Activated CD4-positive, alpha-beta T cell treated with anti-CD3 and anti-CD28 coated beads for 36 hours (primary cell): Measurements from ENCODE around the gene POLR2B. TPM values are rescaled to one million over a fixed set of nuclear protein-coding genes. Genes with fewer than 3 reads are reported as not detected.

Source experiments
- ATAC-seq: fragments of 200-7000 bp; cut with Tn5 transposase; one replicate; pipeline ENCODE4 v1.10.0; 2021; ENCODE audit warnings: mild to moderate bottlenecking, moderate library complexity
- CTCF ChIA-PET: fragments of 350-600 bp; sonication (Branson Sonifier 250); formaldehyde crosslinking; loops from one replicate; lab custom pipeline; 2021; ENCODE audit warnings: antibody characterized with exemption; lab: Charles Lee
- POLR2A ChIA-PET: fragments of 350-600 bp; sonication (Branson Sonifier 250); formaldehyde crosslinking; loops from one replicate; lab custom pipeline; 2021; ENCODE audit warnings: antibody characterized with exemption, inconsistent platforms; lab: Charles Lee
- DNase-seq: peaks from one replicate; pipeline ENCODE4 v3.0.0-alpha.2; 2020
- H3K27ac Mint-ChIP-seq: one replicate; pipeline ENCODE4 v1.8.0; 2021; ENCODE audit warnings: mixed read lengths
- H3K27me3 Mint-ChIP-seq: one replicate; pipeline ENCODE4 v1.8.0; 2021; ENCODE audit warnings: mixed read lengths
- H3K36me3 Mint-ChIP-seq: one replicate; pipeline ENCODE4 v1.8.0; 2021; ENCODE audit warnings: low read depth, mixed read lengths
- H3K4me1 Mint-ChIP-seq: one replicate; pipeline ENCODE4 v1.8.0; 2021; ENCODE audit warnings: mixed read lengths
- H3K4me3 Mint-ChIP-seq: one replicate; pipeline ENCODE4 v1.8.0; 2021; ENCODE audit warnings: mild to moderate bottlenecking, moderate library complexity, mixed read lengths
- H3K9me3 Mint-ChIP-seq: one replicate; pipeline ENCODE4 v1.8.0; 2021; ENCODE audit warnings: low read depth, mixed read lengths
- intact Hi-C, 2 experiments: fragments of 100-400 bp; cut with DNase I in 1 of 2; cut with micrococcal nuclease in 1 of 2; formaldehyde crosslinking; loops; one replicate each; pipeline versions ENCODE4 v1.14.2 to v1.15.1; 2022 to 2024; cut with DNase I, micrococcal nuclease
- total RNA-seq, 2 experiments: library from RNA; stranded (reverse); gene quantifications; one replicate each; pipeline ENCODE4 v1.2.3, GENCODE V29; 2021

The POLR2B gene
- total RNA-seq, 2 experiments from 2014 or later, result 108 to 133 TPM

DNA sequence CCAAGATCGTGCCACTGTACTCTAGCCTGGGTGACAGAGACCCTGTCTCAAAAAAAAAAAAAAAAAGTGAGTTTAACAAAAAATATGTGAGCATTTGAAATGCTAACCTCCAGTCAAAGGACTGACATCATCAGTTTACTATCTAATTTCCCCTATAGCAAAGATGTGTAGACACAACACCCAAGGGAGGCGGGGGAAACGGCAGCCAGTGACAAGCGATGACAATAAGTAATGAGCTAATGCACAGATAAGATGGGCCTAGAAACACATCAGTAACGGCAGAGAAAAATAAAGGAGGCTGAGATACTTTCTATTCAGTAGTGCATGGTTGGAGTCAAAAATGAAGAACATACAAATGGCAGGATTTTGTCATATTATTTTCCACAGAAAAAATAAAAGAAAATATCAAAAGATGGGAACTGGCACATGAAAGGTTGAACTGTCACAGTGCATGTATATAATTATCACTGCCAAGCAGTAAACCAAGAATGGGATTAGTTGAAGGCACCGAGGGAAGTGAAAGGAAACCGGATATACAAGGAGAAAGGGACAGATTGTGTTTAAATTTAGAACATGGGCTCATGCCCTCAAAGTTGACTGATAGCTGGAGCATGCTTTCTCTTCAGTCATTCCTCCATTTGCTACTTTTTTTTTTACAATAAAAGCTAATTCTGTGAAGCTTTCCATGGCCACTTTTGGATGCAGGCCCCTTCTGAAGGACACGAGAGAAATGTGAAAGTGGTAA is 89.7 kb downstream of the POLR2B start:
- Mint-ChIP-seq H3K27me3 (no peaks in the 10 kb centered on the region), H3K4me1 (no peaks in the 10 kb centered on the region), H3K27ac (no peak overlapping the region), H3K9me3 (no peaks in the 10 kb centered on the region), H3K4me3 (no peak overlapping the region), H3K36me3 (no peaks in the 10 kb centered on the region)
- intact Hi-C loops, result no loop called here
- CTCF ChIA-PET, result interaction anchor here (0.6 kb wide), 1 partner anchor 21 kb away, joined by 3 read pairs; no protein-coding TSS in a partner anchor
- ATAC-seq (no peak), DNase-seq (no peak)
- POLR2A ChIA-PET, result no interaction called here

- H3K9me3 Mint-ChIP-seq, result no peaks in the 10 kb centered on the region
- POLR2A ChIA-PET, result no interaction called here
- H3K27ac Mint-ChIP-seq, result no peak overlapping the region
- CTCF ChIA-PET, result no interaction called here
- intact Hi-C loops, result no loop called here
- peaks cover 3% of the 10 kb centered on the region for H3K27me3 Mint-ChIP-seq
- no peaks in the 10 kb centered on the region for H3K4me1 Mint-ChIP-seq
- no peaks in the 10 kb centered on the region for H3K36me3 Mint-ChIP-seq
- H3K4me3 Mint-ChIP-seq, result no peak overlapping the region
- ATAC-seq (no peak), DNase-seq (no peak)
Observed at GRCh38 chr4:57070461-57070860, 91.8 kb downstream of the POLR2B start.

GRCh38 chr4:57071326-57071725 is 92.6 kb downstream of the POLR2B start:
- Mint-ChIP-seq H3K36me3 (no peaks in the 10 kb centered on the region), H3K27ac (no peak overlapping the region), H3K4me1 (no peaks in the 10 kb centered on the region), H3K4me3 (no peak overlapping the region), H3K27me3 (peaks cover 3% of the 10 kb centered on the region), H3K9me3 (no peaks in the 10 kb centered on the region)
- intact Hi-C loops, result no loop called here
- DNase-seq, result no peak
- CTCF ChIA-PET, result interaction anchor here (0.6 to 1.6 kb wide), 2 partner anchors 10 to 33 kb away, joined by 3 read pairs; no protein-coding TSS in a partner anchor
- no peak for ATAC-seq
- POLR2A ChIA-PET, result no interaction called here

- intact Hi-C loops, result no loop called here
- peaks cover 8% of the 10 kb centered on the region for H3K27me3 Mint-ChIP-seq
- no peak overlapping the region for H3K4me3 Mint-ChIP-seq
- H3K27ac Mint-ChIP-seq, result no peak overlapping the region
- no peaks in the 10 kb centered on the region for H3K4me1 Mint-ChIP-seq
- ChIA-PET CTCF (no interaction called here), POLR2A (interaction anchor here (0.6 kb wide), 1 partner anchor 181 kb away, joined by 3 read pairs; no protein-coding TSS in a partner anchor)
- no peaks in the 10 kb centered on the region for H3K36me3 Mint-ChIP-seq
- ATAC-seq, result no peak
- no peaks in the 10 kb centered on the region for H3K9me3 Mint-ChIP-seq
- no peak for DNase-seq
Observed at GRCh38 chr4:57073559-57073958, 94.9 kb downstream of the POLR2B start.

GRCh38 chr4:57074744-57075143 is 96.0 kb downstream of the POLR2B start:
- no peak for DNase-seq
- Mint-ChIP-seq H3K4me3 (no peak overlapping the region), H3K4me1 (no peaks in the 10 kb centered on the region), H3K36me3 (no peaks in the 10 kb centered on the region), H3K9me3 (no peaks in the 10 kb centered on the region), H3K27me3 (peaks cover 8% of the 10 kb centered on the region), H3K27ac (no peak overlapping the region)
- ATAC-seq, result no peak
- CTCF ChIA-PET, result interaction anchor here (0.7 kb wide), 1 partner anchor 12 kb away, joined by 3 read pairs; no protein-coding TSS in a partner anchor
- intact Hi-C loops, result no loop called here
- POLR2A ChIA-PET, result no interaction called here

- ChIA-PET CTCF (no interaction called here), POLR2A (no interaction called here)
- H3K4me1 Mint-ChIP-seq, result no peaks in the 10 kb centered on the region
- no peak overlapping the region for H3K4me3 Mint-ChIP-seq
- no peaks in the 10 kb centered on the region for H3K9me3 Mint-ChIP-seq
- ATAC-seq (no peak), DNase-seq (no peak)
- H3K27me3 Mint-ChIP-seq, result peaks cover 8% of the 10 kb centered on the region
- no peaks in the 10 kb centered on the region for H3K36me3 Mint-ChIP-seq
- intact Hi-C loops, result no loop called here
- H3K27ac Mint-ChIP-seq, result no peak overlapping the region
Observed at GRCh38 chr4:57075367-57075766, 96.7 kb downstream of the POLR2B start.

GRCh38 chr4:57076646-57077045 is 98.0 kb downstream of the POLR2B start:
- Mint-ChIP-seq H3K27ac (no peak overlapping the region), H3K4me3 (no peak overlapping the region), H3K27me3 (peaks cover 11% of the 10 kb centered on the region), H3K36me3 (no peaks in the 10 kb centered on the region), H3K4me1 (no peaks in the 10 kb centered on the region), H3K9me3 (no peaks in the 10 kb centered on the region)
- CTCF ChIA-PET, result no interaction called here
- no peak for DNase-seq
- no peak for ATAC-seq
- POLR2A ChIA-PET, result no interaction called here
- intact Hi-C loops, result no loop called here

DNA sequence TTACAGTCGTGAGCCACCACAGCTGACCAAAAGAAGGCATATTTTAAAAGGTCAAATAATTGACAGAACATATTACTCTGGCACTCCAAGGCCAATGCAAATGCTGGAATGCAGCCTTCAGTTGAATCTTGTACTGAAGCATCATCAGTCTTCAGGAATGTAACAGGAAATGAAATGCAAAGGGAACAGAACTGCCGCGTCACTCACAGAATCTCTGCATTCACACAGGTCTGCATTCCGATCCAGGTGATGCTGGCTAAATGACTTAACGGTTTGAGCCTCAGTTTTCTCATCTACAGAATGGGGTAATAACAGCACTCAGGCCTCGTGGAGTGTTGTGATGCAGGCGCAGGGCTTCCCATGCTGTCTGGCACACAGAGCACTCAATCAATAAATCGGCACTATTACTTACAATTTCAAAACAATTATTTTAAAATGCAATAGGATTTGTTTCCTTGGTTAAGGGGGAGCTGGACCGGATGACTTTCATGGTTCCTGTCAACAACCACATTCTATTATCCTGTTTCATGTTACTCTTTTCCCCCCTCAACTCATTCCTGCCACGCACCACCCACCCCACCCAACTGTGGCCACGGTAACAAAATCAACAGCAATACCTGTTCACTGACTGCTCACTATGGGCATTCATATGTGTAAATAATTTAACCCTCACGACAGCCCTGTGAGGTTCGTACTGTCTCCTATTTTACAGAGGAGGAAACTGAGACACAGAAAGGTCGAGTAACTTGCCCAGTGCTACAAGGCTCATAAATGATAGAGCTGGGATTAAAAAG is 99.1 kb downstream of the POLR2B start:
- H3K27ac Mint-ChIP-seq, result no peak overlapping the region
- no peaks in the 10 kb centered on the region for H3K9me3 Mint-ChIP-seq
- no peak overlapping the region for H3K4me3 Mint-ChIP-seq
- ChIA-PET CTCF (interaction anchor here (0.9 kb wide), 1 partner anchor 39 kb away, joined by 4 read pairs; no protein-coding TSS in a partner anchor), POLR2A (no interaction called here)
- intact Hi-C loops, result no loop called here
- no peaks in the 10 kb centered on the region for H3K36me3 Mint-ChIP-seq
- no peaks in the 10 kb centered on the region for H3K4me1 Mint-ChIP-seq
- DNase-seq (no peak), ATAC-seq (no peak)
- H3K27me3 Mint-ChIP-seq, result peaks cover 11% of the 10 kb centered on the region

- ATAC-seq (no peak), DNase-seq (no peak)
- peaks cover 11% of the 10 kb centered on the region for H3K27me3 Mint-ChIP-seq
- CTCF ChIA-PET, result interaction anchor here (0.9 kb wide), 1 partner anchor 41 kb away, joined by 4 read pairs; no protein-coding TSS in a partner anchor
- intact Hi-C loops, result no loop called here
- H3K4me3 Mint-ChIP-seq, result no peak overlapping the region
- no peak overlapping the region for H3K27ac Mint-ChIP-seq
- no peaks in the 10 kb centered on the region for H3K4me1 Mint-ChIP-seq
- no peaks in the 10 kb centered on the region for H3K9me3 Mint-ChIP-seq
- no peaks in the 10 kb centered on the region for H3K36me3 Mint-ChIP-seq
- POLR2A ChIA-PET, result interaction anchor here (0.7 kb wide), 1 partner anchor 10 kb away, joined by 4 read pairs; no protein-coding TSS in a partner anchor
Observed at GRCh38 chr4:57078685-57079521, 100.2 kb downstream of the POLR2B start.
